ENCODE data around the gene KIF26B. TPM values are rescaled to one million over a fixed set of nuclear protein-coding genes. Genes with fewer than 3 reads are reported as not detected.
"Not testable (repeated sequence)": the region's sequence is repeated elsewhere in the genome, so short reads cannot be mapped to it uniquely, and the experiment has no call there.

Gene KIF26B
- total RNA-seq, 4 donors from 2014 or later, result 0.20 to 0.79 (median 0.41) TPM; not detected in 1

DNA sequence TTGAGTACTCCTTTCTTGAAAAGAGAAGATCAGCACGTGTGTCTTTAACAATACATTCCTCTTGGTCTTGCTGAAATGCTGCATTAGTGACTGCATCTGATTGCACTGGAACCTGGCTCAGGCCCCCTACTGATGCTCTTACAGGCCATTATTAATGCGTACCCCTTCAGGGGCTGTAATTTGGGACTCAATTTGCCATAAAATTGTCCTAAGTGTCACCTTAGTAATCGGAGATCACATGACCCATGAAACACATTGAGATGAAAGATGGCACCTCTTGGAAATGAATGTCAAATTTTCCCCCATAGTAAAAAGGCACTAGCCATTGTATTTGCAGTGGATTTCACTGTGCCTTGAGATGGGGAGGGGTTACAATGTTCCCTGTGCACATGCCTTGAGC, 563.3 kb downstream of the KIF26B start:
- Histone ChIP-seq H3K27me3 (no peaks in the 10 kb centered on the region), H3K36me3 (no peaks in the 10 kb centered on the region), H3K4me1 (no peaks in the 10 kb centered on the region), H3K27ac (no peak overlapping the region), H3K9me3 (no peaks in the 10 kb centered on the region), H3K4me3 (no peak overlapping the region)
- no peak for TF ChIP-seq POLR2A (IDR thresholded peaks at IDR 0.05)
- TF ChIP-seq EP300 (IDR thresholded peaks at IDR 0.05; ENCODE audit: low read depth), result no peak
- TF ChIP-seq, protein P1, sequence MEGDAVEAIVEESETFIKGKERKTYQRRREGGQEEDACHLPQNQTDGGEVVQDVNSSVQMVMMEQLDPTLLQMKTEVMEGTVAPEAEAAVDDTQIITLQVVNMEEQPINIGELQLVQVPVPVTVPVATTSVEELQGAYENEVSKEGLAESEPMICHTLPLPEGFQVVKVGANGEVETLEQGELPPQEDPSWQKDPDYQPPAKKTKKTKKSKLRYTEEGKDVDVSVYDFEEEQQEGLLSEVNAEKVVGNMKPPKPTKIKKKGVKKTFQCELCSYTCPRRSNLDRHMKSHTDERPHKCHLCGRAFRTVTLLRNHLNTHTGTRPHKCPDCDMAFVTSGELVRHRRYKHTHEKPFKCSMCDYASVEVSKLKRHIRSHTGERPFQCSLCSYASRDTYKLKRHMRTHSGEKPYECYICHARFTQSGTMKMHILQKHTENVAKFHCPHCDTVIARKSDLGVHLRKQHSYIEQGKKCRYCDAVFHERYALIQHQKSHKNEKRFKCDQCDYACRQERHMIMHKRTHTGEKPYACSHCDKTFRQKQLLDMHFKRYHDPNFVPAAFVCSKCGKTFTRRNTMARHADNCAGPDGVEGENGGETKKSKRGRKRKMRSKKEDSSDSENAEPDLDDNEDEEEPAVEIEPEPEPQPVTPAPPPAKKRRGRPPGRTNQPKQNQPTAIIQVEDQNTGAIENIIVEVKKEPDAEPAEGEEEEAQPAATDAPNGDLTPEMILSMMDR (IDR thresholded peaks at IDR 0.05), result no peak
- TF ChIP-seq POLR2AphosphoS5 (IDR thresholded peaks at IDR 0.05), result no peak
- WGBS, 2 donors (ENCODE audit: low coverage in 1 of 2), result 88 to 91% methylated on average over 1 to 3 of the region's 3 CpGs
- intact Hi-C loops (cut with DNase I; ENCODE audit: low total_unique reads) (no loop called here), in situ Hi-C loops (cut with MboI; ENCODE audit: low pct_ligation_motif_present in 1 of 4, low pct_unique_long_range_greater_than_20kb in 1 of 4, low sequenced_read_pairs in 3 of 4) (no loop called here)
- no peak for DNase-seq

DNA sequence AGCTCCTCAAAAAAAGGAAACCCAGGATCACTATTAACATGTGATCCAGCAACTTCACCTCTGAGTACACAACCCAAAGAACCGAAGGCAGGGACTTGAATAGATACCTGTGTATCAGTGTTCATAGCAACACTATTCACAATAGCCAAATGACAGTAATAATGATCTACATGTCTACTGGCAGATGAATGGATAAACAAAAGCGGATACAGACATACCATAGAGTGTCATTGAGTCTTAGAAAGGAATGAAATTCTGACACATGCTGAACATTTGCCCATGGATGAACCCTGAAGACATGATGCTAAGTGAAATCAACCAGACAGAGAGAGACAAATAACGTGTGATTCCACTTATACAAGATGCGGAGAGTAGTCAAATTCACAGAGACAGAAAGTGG, 564.2 kb downstream of the KIF26B start:
- no peak overlapping the region for H3K4me3 ChIP-seq
- no peaks in the 10 kb centered on the region for H3K36me3 ChIP-seq
- in situ Hi-C loops (cut with MboI; ENCODE audit: low pct_ligation_motif_present in 1 of 4, low pct_unique_long_range_greater_than_20kb in 1 of 4, low sequenced_read_pairs in 3 of 4), result no loop called here
- no peaks in the 10 kb centered on the region for H3K9me3 ChIP-seq
- H3K4me1 ChIP-seq, result no peaks in the 10 kb centered on the region
- no peaks in the 10 kb centered on the region for H3K27me3 ChIP-seq
- DNase-seq, result no peak
- no peak overlapping the region for H3K27ac ChIP-seq
- WGBS, 2 donors (ENCODE audit: low coverage in 1 of 2), result 91 to 93% methylated on average over 4 of the region's 4 CpGs
- no peak for TF ChIP-seq EP300 (IDR thresholded peaks at IDR 0.05; ENCODE audit: low read depth)
- no peak for TF ChIP-seq POLR2A (IDR thresholded peaks at IDR 0.05)
- TF ChIP-seq, protein P1 (IDR thresholded peaks at IDR 0.05), result no peak
- intact Hi-C loops (cut with DNase I; ENCODE audit: low total_unique reads), result no loop called here

DNA sequence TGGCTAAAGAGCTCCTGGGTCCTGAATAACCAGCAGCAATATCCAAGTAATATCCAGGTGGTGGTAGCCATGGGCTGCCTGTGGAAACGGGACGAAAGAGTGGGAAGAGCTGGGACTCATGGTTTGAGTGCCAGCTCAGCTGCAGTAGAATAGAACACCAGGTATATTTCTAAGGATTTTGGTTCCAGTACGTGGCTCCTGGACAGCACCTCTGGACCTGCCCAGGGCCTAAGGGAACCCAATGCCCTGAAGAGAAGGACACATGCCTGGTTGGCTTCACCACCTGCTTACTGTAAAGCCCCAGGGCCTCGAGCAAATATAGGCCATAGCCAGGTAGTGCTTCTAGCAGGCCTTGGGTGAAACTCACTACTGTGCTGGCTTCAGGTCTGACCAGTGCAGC, 566.7 kb downstream of the KIF26B start:
- Histone ChIP-seq H3K27ac (no peak overlapping the region), H3K4me1 (no peaks in the 10 kb centered on the region), H3K9me3 (no peaks in the 10 kb centered on the region), H3K27me3 (no peaks in the 10 kb centered on the region), H3K36me3 (no peaks in the 10 kb centered on the region), H3K4me3 (no peak overlapping the region)
- WGBS, 2 donors (ENCODE audit: low coverage in 1 of 2), result 69% methylated on average over 4 of the region's 4 CpGs; no CpG with 5 or more reads in 1 of the 2 donors
- DNase-seq, result no peak
- intact Hi-C loops (cut with DNase I; ENCODE audit: low total_unique reads) (no loop called here), in situ Hi-C loops (cut with MboI; ENCODE audit: low pct_ligation_motif_present in 1 of 4, low pct_unique_long_range_greater_than_20kb in 1 of 4, low sequenced_read_pairs in 3 of 4) (no loop called here)
- TF ChIP-seq POLR2A (IDR thresholded peaks at IDR 0.05), result no peak
- TF ChIP-seq POLR2AphosphoS5 (IDR thresholded peaks at IDR 0.05), result no peak
- TF ChIP-seq EP300 (IDR thresholded peaks at IDR 0.05; ENCODE audit: low read depth), result no peak
- TF ChIP-seq, protein P1 (IDR thresholded peaks at IDR 0.05), result no peak

DNA sequence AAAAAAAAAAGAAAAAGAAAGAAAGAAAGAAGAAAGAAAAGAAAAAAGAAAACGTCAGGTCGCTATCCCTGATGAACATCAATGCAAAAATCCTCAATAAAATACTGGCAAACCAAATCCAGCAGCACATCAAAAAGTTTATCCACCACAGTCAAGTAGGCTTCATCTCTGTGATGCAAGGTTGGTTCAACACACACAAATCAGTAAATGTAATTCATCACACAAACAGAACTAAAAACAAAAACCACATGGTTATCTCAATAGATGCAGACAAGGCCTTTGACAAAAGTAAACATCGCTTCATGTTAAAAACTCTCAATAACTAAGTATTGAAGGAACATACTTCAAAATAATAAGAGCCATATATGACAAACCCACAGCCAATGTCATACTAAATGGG, 573.2 kb downstream of the KIF26B start:
- H3K4me3 ChIP-seq; in situ Hi-C loops (cut with MboI; ENCODE audit: low pct_ligation_motif_present in 1 of 4, low pct_unique_long_range_greater_than_20kb in 1 of 4, low sequenced_read_pairs in 3 of 4); H3K4me1 ChIP-seq; H3K36me3 ChIP-seq; H3K27me3 ChIP-seq; H3K9me3 ChIP-seq; DNase-seq; H3K27ac ChIP-seq; intact Hi-C loops (cut with DNase I; ENCODE audit: low total_unique reads): not testable (repeated sequence)
- WGBS, 2 donors (ENCODE audit: low coverage in 1 of 2), result 85 to 98% methylated on average over 1 to 3 of the region's 3 CpGs

DNA sequence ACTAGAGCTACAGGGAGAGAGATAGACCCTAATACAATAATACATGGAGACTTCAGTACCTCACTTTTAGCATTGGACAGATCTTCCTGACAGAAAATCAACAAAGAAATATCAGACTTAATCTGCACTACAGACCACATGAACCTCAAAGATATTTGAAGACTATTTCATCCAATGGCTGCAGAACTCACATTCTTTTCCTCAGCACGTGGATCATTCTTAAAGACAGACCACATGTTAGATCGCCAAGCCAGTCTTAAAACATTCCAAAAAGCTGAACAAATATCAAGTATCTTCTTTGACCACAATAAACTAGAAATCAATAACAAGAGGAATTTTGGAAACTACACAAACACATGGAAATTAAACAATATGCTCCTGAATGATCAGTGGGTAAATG, 576.0 kb downstream of the KIF26B start:
- Histone ChIP-seq H3K36me3 (no peaks in the 10 kb centered on the region), H3K9me3 (peaks cover 3 to 8% of the 10 kb centered on the region in 2 donors), H3K27me3 (no peaks in the 10 kb centered on the region), H3K4me1 (no peaks in the 10 kb centered on the region), H3K4me3 (no peak overlapping the region), H3K27ac (no peak overlapping the region)
- intact Hi-C loops (cut with DNase I; ENCODE audit: low total_unique reads), result no loop called here
- TF ChIP-seq POLR2AphosphoS5 (IDR thresholded peaks at IDR 0.05), result no peak
- TF ChIP-seq, protein P1 (IDR thresholded peaks at IDR 0.05), result no peak
- TF ChIP-seq POLR2A (IDR thresholded peaks at IDR 0.05), result no peak
- no peak for TF ChIP-seq EP300 (IDR thresholded peaks at IDR 0.05; ENCODE audit: low read depth)
- in situ Hi-C loops (cut with MboI; ENCODE audit: low pct_ligation_motif_present in 1 of 4, low pct_unique_long_range_greater_than_20kb in 1 of 4, low sequenced_read_pairs in 3 of 4), result no loop called here
- no peak for DNase-seq
- WGBS, 2 donors (ENCODE audit: low coverage in 1 of 2), result 80 to 82% methylated on average over 2 of the region's 2 CpGs

DNA sequence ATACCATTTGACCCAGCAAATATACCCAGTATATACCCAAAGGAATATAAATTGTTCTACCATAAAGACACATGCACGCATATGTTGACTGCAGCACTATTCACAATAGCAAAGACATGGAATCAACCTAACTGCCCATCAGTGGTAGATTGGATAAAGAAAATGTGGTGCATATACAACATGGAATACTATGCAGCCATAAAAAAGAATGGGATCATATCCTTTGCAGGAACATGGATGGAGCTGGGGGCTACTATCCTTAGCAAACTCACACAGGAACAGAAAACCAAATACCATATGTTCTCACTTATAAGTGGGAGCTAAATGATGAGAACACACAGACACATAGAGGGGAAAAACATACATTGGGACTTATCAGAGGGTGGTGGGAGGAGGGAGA, 585.6 kb downstream of the KIF26B start:
- H3K4me3 ChIP-seq; H3K36me3 ChIP-seq; DNase-seq; H3K27ac ChIP-seq; H3K9me3 ChIP-seq; in situ Hi-C loops (cut with MboI; ENCODE audit: low pct_ligation_motif_present in 1 of 4, low pct_unique_long_range_greater_than_20kb in 1 of 4, low sequenced_read_pairs in 3 of 4); H3K27me3 ChIP-seq; H3K4me1 ChIP-seq; intact Hi-C loops (cut with DNase I; ENCODE audit: low total_unique reads): not testable (repeated sequence)
- WGBS, 2 donors (ENCODE audit: low coverage in 1 of 2), result 100% methylated on average over 1 of the region's 1 CpG

Data from transverse colon (tissue), 4 donors.